NCI-H748 (cell line): ENCODE results near the gene SRSF2.
A peak's percentile ranks its signal among the peaks of the same experiment; 100 is the strongest.
"Not testable (repeated sequence)": the region's sequence is repeated elsewhere in the genome, so short reads cannot be mapped to it uniquely, and the experiment has no call there.

Experiments
- DNase-seq: peaks from one replicate; lab custom pipeline; 2025; ENCODE audit not compliant: unreplicated experiment; lab: John Stamatoyannopoulos, UW

SRSF2 gene

GRCh38 chr17:76738468-76738850, 1.3 kb upstream of the SRSF2 start:
- no peak for DNase-seq

GRCh38 chr17:76737676-76738467, 741 bp upstream of the SRSF2 start, which contains the start of gene MFSD11:
Gene MFSD11 (plus strand): TSS chr17:76738119. CDS start chr17:76738353, 234 bp downstream.
- DNase-seq: peak; percentile 92

- peak; percentile 68 for DNase-seq
These were observed 616 bp downstream of the SRSF2 start for GRCh38 chr17:76736349-76737081.

- DNase-seq: peak; percentile 20
These were observed 1.4 kb downstream of the SRSF2 start for GRCh38 chr17:76735586-76736348.

- no peak for DNase-seq
These were observed 2.1 kb downstream of the SRSF2 start for GRCh38 chr17:76735006-76735405.

GRCh38 chr17:76734080-76734840, 2.9 kb downstream of the SRSF2 start:
- no peak for DNase-seq

GRCh38 chr17:76733618-76733957, 3.5 kb downstream of the SRSF2 start:
- no peak for DNase-seq

- DNase-seq: no peak
These were observed 4.2 kb downstream of the SRSF2 start for GRCh38 chr17:76732734-76733617.

GRCh38 chr17:76731800-76732733, 5.1 kb downstream of the SRSF2 start:
- DNase-seq: not testable (repeated sequence)

- DNase-seq: peak; percentile 3
These were observed 9.2 kb downstream of the SRSF2 start for GRCh38 chr17:76727745-76728456.

GRCh38 chr17:76726776-76727718, 10.1 kb downstream of the SRSF2 start, which contains the start of gene METTL23:
Gene METTL23 (plus strand): TSS chr17:76726839. CDS start chr17:76729711, 2,872 bp downstream.
- peak; percentile 55 for DNase-seq

- DNase-seq: peak; percentile 94
These were observed 10.8 kb downstream of the SRSF2 start, which contains the start of gene JMJD6 for GRCh38 chr17:76726231-76726775. Gene JMJD6 (minus strand): TSS chr17:76726606. CDS start chr17:76726475, 131 bp downstream.

- DNase-seq: peak; percentile 21
These were observed 11.4 kb downstream of the SRSF2 start for GRCh38 chr17:76725580-76726230.

GRCh38 chr17:76723812-76724211, 13.3 kb downstream of the SRSF2 start:
- DNase-seq: no peak

GRCh38 chr17:76722977-76723376, 14.2 kb downstream of the SRSF2 start:
- not testable (repeated sequence) for DNase-seq

- DNase-seq: no peak
These were observed 14.9 kb downstream of the SRSF2 start for GRCh38 chr17:76722279-76722678.
